Measurements from ENCODE around the gene SCLT1.

DNA sequence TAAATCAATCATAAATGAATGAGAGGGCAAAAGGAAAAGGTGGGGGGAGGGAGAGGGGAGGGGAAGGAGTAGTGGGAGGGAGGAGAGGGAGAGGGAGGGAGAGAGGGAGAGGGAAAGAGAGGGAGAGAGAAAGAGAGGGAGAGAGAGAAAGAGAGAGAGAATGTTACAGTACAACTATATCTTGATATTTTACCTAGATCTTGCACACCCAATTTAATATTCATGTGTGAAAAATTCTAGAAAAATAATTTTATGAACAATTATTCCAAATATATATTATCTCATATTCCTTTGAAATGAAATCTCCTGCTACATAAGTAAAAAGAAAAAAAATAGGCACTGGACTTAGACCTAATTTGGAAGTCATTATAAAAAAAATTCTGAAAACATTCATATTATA, 120.0 kb downstream of the SCLT1 start:
- TF ChIP-seq, protein P1, sequence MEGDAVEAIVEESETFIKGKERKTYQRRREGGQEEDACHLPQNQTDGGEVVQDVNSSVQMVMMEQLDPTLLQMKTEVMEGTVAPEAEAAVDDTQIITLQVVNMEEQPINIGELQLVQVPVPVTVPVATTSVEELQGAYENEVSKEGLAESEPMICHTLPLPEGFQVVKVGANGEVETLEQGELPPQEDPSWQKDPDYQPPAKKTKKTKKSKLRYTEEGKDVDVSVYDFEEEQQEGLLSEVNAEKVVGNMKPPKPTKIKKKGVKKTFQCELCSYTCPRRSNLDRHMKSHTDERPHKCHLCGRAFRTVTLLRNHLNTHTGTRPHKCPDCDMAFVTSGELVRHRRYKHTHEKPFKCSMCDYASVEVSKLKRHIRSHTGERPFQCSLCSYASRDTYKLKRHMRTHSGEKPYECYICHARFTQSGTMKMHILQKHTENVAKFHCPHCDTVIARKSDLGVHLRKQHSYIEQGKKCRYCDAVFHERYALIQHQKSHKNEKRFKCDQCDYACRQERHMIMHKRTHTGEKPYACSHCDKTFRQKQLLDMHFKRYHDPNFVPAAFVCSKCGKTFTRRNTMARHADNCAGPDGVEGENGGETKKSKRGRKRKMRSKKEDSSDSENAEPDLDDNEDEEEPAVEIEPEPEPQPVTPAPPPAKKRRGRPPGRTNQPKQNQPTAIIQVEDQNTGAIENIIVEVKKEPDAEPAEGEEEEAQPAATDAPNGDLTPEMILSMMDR (IDR thresholded peaks at IDR 0.05): no peak
- TF ChIP-seq POLR2A (IDR thresholded peaks at IDR 0.05): no peak

Measured in thyroid gland (tissue), 4 donors.